HUES48 (cell line): ENCODE data around the gene ZNF14.
A peak's percentile ranks its signal among the peaks of the same experiment; 100 is the strongest.
"Not testable (repeated sequence)": the region's sequence is repeated elsewhere in the genome, so short reads cannot be mapped to it uniquely, and the experiment has no call there.

Experiments
- H3K27ac ChIP-seq: one replicate; pipeline ENCODE4 v1.7.0; 2013; ENCODE audit warnings: low read depth, low read length, inconsistent platforms
- H3K27me3 ChIP-seq: 2 replicates; pipeline ENCODE4 v1.6.1; 2013; ENCODE audit warnings: mild to moderate bottlenecking, low read length; ENCODE audit not compliant: control insufficient read depth, insufficient read depth
- H3K36me3 ChIP-seq: 2 replicates; pipeline ENCODE4 v1.6.1; 2013; ENCODE audit warnings: low read length; ENCODE audit not compliant: control insufficient read depth, insufficient read depth
- H3K4me1 ChIP-seq: 2 replicates; pipeline ENCODE4 v1.6.1; 2013; ENCODE audit warnings: mild to moderate bottlenecking, low read length; ENCODE audit not compliant: control insufficient read depth, insufficient read depth
- H3K4me3 ChIP-seq: 2 replicates; pipeline ENCODE4 v1.5.1; 2013; ENCODE audit warnings: mild to moderate bottlenecking, low read depth, low read length
- H3K9ac ChIP-seq: 2 replicates; pipeline ENCODE4 v1.6.1; 2013; ENCODE audit warnings: mild to moderate bottlenecking, low read depth, low read length, moderate library complexity
- H3K9me3 ChIP-seq: 2 replicates; pipeline ENCODE4 v1.6.1; 2013; ENCODE audit warnings: low read length; ENCODE audit not compliant: control insufficient read depth, insufficient read depth

Gene ZNF14

GRCh38 chr19:19732579-19733501, at the start of gene ZNF14:
Gene ZNF14, minus strand, starts transcription at chr19:19733112. Its CDS starts 154 bp downstream, at chr19:19732958.
- Histone ChIP-seq H3K4me3 (peak within 1 kb of the TSS; percentile 89), H3K27me3 (no peaks in the 10 kb centered on the region), H3K9ac (peak within 1 kb of the TSS; percentile 50), H3K9me3 (peaks cover 9% of the 10 kb centered on the region), H3K36me3 (peaks cover 4% of the 10 kb centered on the region; the same call in 1 of the 2 replicates), H3K27ac (peak within 1 kb of the TSS; percentile 52), H3K4me1 (peaks cover 2% of the 10 kb centered on the region; the same call in 1 of the 2 replicates)

GRCh38 chr19:19781791-19782190, 48.9 kb upstream of the ZNF14 start:
- H3K27me3 ChIP-seq, H3K9me3 ChIP-seq, H3K4me3 ChIP-seq, H3K27ac ChIP-seq, H3K4me1 ChIP-seq, H3K9ac ChIP-seq: not testable (repeated sequence)
- peaks cover 11% of the 10 kb centered on the region; the same call in 1 of the 2 replicates for H3K36me3 ChIP-seq

- Histone ChIP-seq H3K9me3 (no peaks in the 10 kb centered on the region), H3K27me3 (no peaks in the 10 kb centered on the region), H3K27ac (no peak overlapping the region), H3K4me3 (no peak overlapping the region), H3K36me3 (0 out of 2 replicates have a peak, but pooled peaks cover 5% of the 10 kb centered on the region), H3K9ac (no peak overlapping the region), H3K4me1 (no peaks in the 10 kb centered on the region)
Observed at GRCh38 chr19:19778666-19779065, 45.8 kb upstream of the ZNF14 start.

GRCh38 chr19:19777692-19778091, 44.8 kb upstream of the ZNF14 start:
- Histone ChIP-seq H3K4me3 (peak overlapping the region; percentile 85), H3K27ac (no peak overlapping the region), H3K9ac (no peak overlapping the region), H3K36me3 (0 out of 2 replicates have a peak, but pooled peaks cover 5% of the 10 kb centered on the region), H3K9me3 (no peaks in the 10 kb centered on the region), H3K27me3 (no peaks in the 10 kb centered on the region), H3K4me1 (no peaks in the 10 kb centered on the region)

- Histone ChIP-seq H3K4me3 (peak overlapping the region; percentile 85), H3K27ac (peak overlapping the region; percentile 77), H3K9me3 (no peaks in the 10 kb centered on the region), H3K27me3 (no peaks in the 10 kb centered on the region), H3K4me1 (no peaks in the 10 kb centered on the region), H3K36me3 (0 out of 2 replicates have a peak, but pooled peaks cover 5% of the 10 kb centered on the region), H3K9ac (peak overlapping the region; percentile 56)
Observed at GRCh38 chr19:19776206-19777008, 43.5 kb upstream of the ZNF14 start.

- Histone ChIP-seq H3K36me3 (0 out of 2 replicates have a peak, but pooled peaks cover 5% of the 10 kb centered on the region), H3K27me3 (no peaks in the 10 kb centered on the region), H3K4me3 (peak overlapping the region; percentile 85), H3K4me1 (no peaks in the 10 kb centered on the region), H3K9ac (peak overlapping the region; percentile 56), H3K9me3 (no peaks in the 10 kb centered on the region), H3K27ac (peak overlapping the region; percentile 77)
Observed at GRCh38 chr19:19775891-19776205, 42.9 kb upstream of the ZNF14 start.

- H3K36me3 ChIP-seq = 0 out of 2 replicates have a peak, but pooled peaks cover 1% of the 10 kb centered on the region
- H3K9me3 ChIP-seq = no peaks in the 10 kb centered on the region
- H3K27ac ChIP-seq = no peak overlapping the region
- H3K9ac ChIP-seq = no peak overlapping the region
- no peaks in the 10 kb centered on the region for H3K27me3 ChIP-seq
- H3K4me3 ChIP-seq = no peak overlapping the region
- no peaks in the 10 kb centered on the region for H3K4me1 ChIP-seq
Observed at GRCh38 chr19:19774354-19775033, 41.6 kb upstream of the ZNF14 start.

GRCh38 chr19:19771963-19772362, 39.1 kb upstream of the ZNF14 start:
- not testable (repeated sequence) for H3K4me3 ChIP-seq, H3K9ac ChIP-seq, H3K27ac ChIP-seq, H3K27me3 ChIP-seq, H3K36me3 ChIP-seq, H3K9me3 ChIP-seq, H3K4me1 ChIP-seq

GRCh38 chr19:19769971-19770370, 37.1 kb upstream of the ZNF14 start:
- H3K27ac ChIP-seq, H3K9me3 ChIP-seq, H3K27me3 ChIP-seq, H3K36me3 ChIP-seq, H3K9ac ChIP-seq, H3K4me3 ChIP-seq, H3K4me1 ChIP-seq: not testable (repeated sequence)

- no peaks in the 10 kb centered on the region for H3K27me3 ChIP-seq
- no peaks in the 10 kb centered on the region for H3K36me3 ChIP-seq
- H3K27ac ChIP-seq = no peak overlapping the region
- H3K4me1 ChIP-seq = no peaks in the 10 kb centered on the region
- H3K9ac ChIP-seq = no peak overlapping the region
- H3K9me3 ChIP-seq = peaks cover 4% of the 10 kb centered on the region; the same call in 1 of the 2 replicates
- H3K4me3 ChIP-seq = no peak overlapping the region
Observed at GRCh38 chr19:19758164-19758563, 25.3 kb upstream of the ZNF14 start.
